ENCODE data around the gene FLNC.

The FLNC gene

GRCh38 chr7:128893251-128894100, 63.3 kb downstream of the FLNC start:
- no peak for DNase-seq

GRCh38 chr7:128894101-128894440, 63.9 kb downstream of the FLNC start:
- no peak for DNase-seq

- DNase-seq: no peak
Measured at GRCh38 chr7:128895320-128895719, 65.1 kb downstream of the FLNC start.

- no peak for DNase-seq
Measured at GRCh38 chr7:128899392-128899791, 69.2 kb downstream of the FLNC start.

- DNase-seq: no peak
Measured at GRCh38 chr7:128900237-128900636, 70.0 kb downstream of the FLNC start.

GRCh38 chr7:128902761-128903585, 72.8 kb downstream of the FLNC start:
- no peak for DNase-seq

- no peak for DNase-seq
Measured at GRCh38 chr7:128903621-128904361, 73.6 kb downstream of the FLNC start.

GRCh38 chr7:128904381-128905197, 74.4 kb downstream of the FLNC start:
- peak; percentile 57 to 73 for DNase-seq

- no peak for DNase-seq
Measured at GRCh38 chr7:128906001-128906765, 76.0 kb downstream of the FLNC start.

- no peak for DNase-seq
Measured at GRCh38 chr7:128906766-128907559, 76.8 kb downstream of the FLNC start.

All from NCI-H2081 (cell line).